Measurements from ENCODE around the gene ERG.

GRCh38 chr21:38422082-38422481 is 76.2 kb downstream of the ERG start:
- no peak for TF ChIP-seq CTCF (conservative IDR thresholded peaks at IDR 0.05 in 1 of 2, IDR thresholded peaks at IDR 0.05 in 1 of 2; ENCODE audit: low read depth in 1 of 2, low read length in 2 of 2)
- TF ChIP-seq EZH2 (IDR thresholded peaks at IDR 0.05; ENCODE audit: low read length, missing control alignments) = no peak

Measured in fibroblast of lung (primary cell).